Right lobe of liver (tissue), 4 donors: ENCODE measurements around the gene KRTAP10-1.

Source experiments
- CTCF ChIP-seq, 4 donors: fragments of 200-600 bp in 3 of 4; fragments of 450-650 bp in 1 of 4; IDR thresholded peaks; one replicate each; pipeline versions ENCODE4 v1.5.1 to v1.8.0; 2016 to 2022; ENCODE audit warnings: antibody characterized with exemption in 4 of 4, mild to moderate bottlenecking in 2 of 4
- POLR2A ChIP-seq: fragments of 450-650 bp; IDR thresholded peaks from one replicate; pipeline ENCODE4 v1.6.1; 2017; ENCODE audit warnings: antibody characterized with exemption, mild to moderate bottlenecking
- donor health status: DM: no; HTN: no; CAD: no.
- donor health status: DM: no; HTN: no; CAD: no.
- donor health status: DM: no; HTN: yes; CAD: no.

DNA sequence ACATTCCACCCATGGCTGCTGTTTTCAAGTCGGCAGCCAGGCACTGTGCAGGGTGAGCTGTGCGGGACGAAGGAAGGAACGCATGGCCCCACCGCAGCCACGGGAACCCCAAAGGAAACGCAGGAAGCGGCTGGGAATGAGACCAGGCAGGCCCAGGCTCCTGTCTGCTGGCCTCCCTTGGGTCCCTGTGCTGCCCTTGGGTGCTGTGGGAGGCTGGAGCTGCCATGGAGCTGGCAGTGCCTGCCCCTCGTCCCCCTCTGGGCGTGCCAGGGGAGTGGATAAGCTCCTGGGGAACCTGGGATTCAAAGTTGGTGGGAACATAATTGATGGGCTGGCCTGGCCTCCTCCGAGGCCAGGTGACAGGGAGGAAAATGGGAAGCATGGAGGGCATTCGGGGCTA, 28.3 kb upstream of the KRTAP10-1 start:
- TF ChIP-seq POLR2A (no peak), CTCF (IDR thresholded peaks at IDR 0.05) (no peak)
